HEK293 (cell line): ENCODE data around the gene RBM26.
A peak's percentile ranks its signal among the peaks of the same experiment; 100 is the strongest.

Experiments used
- MYNN ChIP-seq: fragments of 450-650 bp; formaldehyde crosslinking; IDR thresholded peaks from 2 replicates; pipeline ENCODE4 v1.5.1; 2016; ENCODE audit warnings: missing biosample characterization, missing genetic modification characterization, borderline replicate concordance
- OVOL3 ChIP-seq: fragments of 450-650 bp; formaldehyde crosslinking; IDR thresholded peaks from 2 replicates; pipeline ENCODE4 v1.5.1; 2016; ENCODE audit warnings: missing biosample characterization, missing genetic modification characterization
- SALL2 ChIP-seq: fragments of 450-650 bp; formaldehyde crosslinking; IDR thresholded peaks from 2 replicates; pipeline ENCODE4 v1.5.0; 2017; ENCODE audit warnings: missing biosample characterization, mild to moderate bottlenecking, missing genetic modification characterization, borderline replicate concordance
- SCRT1 ChIP-seq: fragments of 450-650 bp; formaldehyde crosslinking; IDR thresholded peaks from 2 replicates; pipeline ENCODE4 v1.5.1; 2016; ENCODE audit warnings: missing biosample characterization, missing genetic modification characterization, borderline replicate concordance
- SETDB1 ChIP-seq: IDR thresholded peaks from one replicate; pipeline ENCODE4 v1.6.1; 2017; ENCODE audit warnings: mild to moderate bottlenecking, low read length, moderate library complexity, mixed read lengths; ENCODE audit not compliant: insufficient read length
- SP3 ChIP-seq: fragments of 450-650 bp; formaldehyde crosslinking; IDR thresholded peaks from 2 replicates; pipeline ENCODE4 v1.5.1; 2016; ENCODE audit warnings: missing biosample characterization, missing genetic modification characterization
- YY1 ChIP-seq: fragments of 450-650 bp; formaldehyde crosslinking; IDR thresholded peaks from 2 replicates; pipeline ENCODE4 v1.5.1; 2018; ENCODE audit warnings: missing biosample characterization, missing genetic modification characterization
- YY2 ChIP-seq: fragments of 450-650 bp; formaldehyde crosslinking; IDR thresholded peaks from 2 replicates; pipeline ENCODE4 v1.5.1; 2016; ENCODE audit warnings: missing biosample characterization, missing genetic modification characterization
- ZBTB1 ChIP-seq: fragments of 450-650 bp; formaldehyde crosslinking; IDR thresholded peaks from 2 replicates; pipeline ENCODE4 v1.5.1; 2016; ENCODE audit warnings: missing biosample characterization, missing genetic modification characterization
- ZBTB20 ChIP-seq: fragments of 450-650 bp; formaldehyde crosslinking; IDR thresholded peaks from 2 replicates; pipeline ENCODE4 v1.5.1; 2016; ENCODE audit warnings: missing biosample characterization, missing genetic modification characterization
- ZNF211 ChIP-seq: fragments of 450-650 bp; formaldehyde crosslinking; IDR thresholded peaks from 2 replicates; pipeline ENCODE4 v1.5.1; 2016; ENCODE audit warnings: low read depth, missing biosample characterization, missing genetic modification characterization
- ZNF23 ChIP-seq: fragments of 450-650 bp; formaldehyde crosslinking; IDR thresholded peaks from 2 replicates; pipeline ENCODE4 v1.5.1; 2016; ENCODE audit warnings: missing biosample characterization, missing genetic modification characterization, borderline replicate concordance
- ZNF239 ChIP-seq: fragments of 450-650 bp; formaldehyde crosslinking; IDR thresholded peaks from 2 replicates; pipeline ENCODE4 v1.5.1; 2016; ENCODE audit warnings: missing biosample characterization, missing genetic modification characterization
- ZNF24 ChIP-seq: fragments of 450-650 bp; formaldehyde crosslinking; IDR thresholded peaks from 2 replicates; pipeline ENCODE4 v1.5.1; 2016; ENCODE audit warnings: missing biosample characterization, missing genetic modification characterization
- ZNF324 ChIP-seq: fragments of 450-650 bp; formaldehyde crosslinking; IDR thresholded peaks from 2 replicates; pipeline ENCODE4 v1.5.1; 2016; ENCODE audit warnings: missing biosample characterization, missing genetic modification characterization
- ZNF341 ChIP-seq: fragments of 450-650 bp; formaldehyde crosslinking; IDR thresholded peaks from 2 replicates; pipeline ENCODE4; 2016; ENCODE audit warnings: low read depth, missing biosample characterization, missing genetic modification characterization
- ZNF37A ChIP-seq: fragments of 450-650 bp; IDR thresholded peaks from 2 replicates; pipeline ENCODE4 v1.5.1; 2018; ENCODE audit warnings: missing biosample characterization, missing genetic modification characterization
- ZNF394 ChIP-seq: fragments of 450-650 bp; formaldehyde crosslinking; IDR thresholded peaks from 2 replicates; pipeline ENCODE4 v1.5.1; 2016; ENCODE audit warnings: missing biosample characterization, missing genetic modification characterization, mild to moderate bottlenecking, moderate library complexity, borderline replicate concordance
- ZNF416 ChIP-seq: fragments of 450-650 bp; formaldehyde crosslinking; IDR thresholded peaks from 2 replicates; pipeline ENCODE4 v1.5.1; 2016; ENCODE audit warnings: missing biosample characterization, missing genetic modification characterization
- ZNF510 ChIP-seq: fragments of 450-650 bp; formaldehyde crosslinking; IDR thresholded peaks from 2 replicates; pipeline ENCODE4 v1.5.1; 2018; ENCODE audit warnings: mild to moderate bottlenecking, missing genetic modification characterization, missing biosample characterization; ENCODE audit not compliant: insufficient replicate concordance
- ZNF549 ChIP-seq: fragments of 450-650 bp; IDR thresholded peaks from 2 replicates; pipeline ENCODE4 v1.5.1; 2018; ENCODE audit warnings: missing biosample characterization, missing genetic modification characterization, mild to moderate bottlenecking, inconsistent platforms, moderate library complexity
- ZNF558 ChIP-seq: fragments of 450-650 bp; formaldehyde crosslinking; IDR thresholded peaks from 2 replicates; pipeline ENCODE4 v1.5.1; 2016; ENCODE audit warnings: missing biosample characterization, missing genetic modification characterization
- ZNF560 ChIP-seq: fragments of 450-650 bp; formaldehyde crosslinking; IDR thresholded peaks from 2 replicates; pipeline ENCODE4 v1.5.1; 2017; ENCODE audit warnings: missing biosample characterization, missing genetic modification characterization, borderline replicate concordance
- ZNF561 ChIP-seq: fragments of 450-650 bp; IDR thresholded peaks from 2 replicates; pipeline ENCODE4 v1.5.1; 2018; ENCODE audit warnings: missing biosample characterization, missing genetic modification characterization, borderline replicate concordance
- ZNF596 ChIP-seq: fragments of 450-650 bp; IDR thresholded peaks from 2 replicates; pipeline ENCODE4 v1.5.0; 2018; ENCODE audit warnings: missing biosample characterization, mild to moderate bottlenecking, missing genetic modification characterization, moderate library complexity
- ZNF664 ChIP-seq: fragments of 450-650 bp; formaldehyde crosslinking; IDR thresholded peaks from 2 replicates; pipeline ENCODE4 v1.5.1; 2016; ENCODE audit warnings: missing biosample characterization, missing genetic modification characterization
- ZNF670 ChIP-seq: fragments of 450-650 bp; formaldehyde crosslinking; IDR thresholded peaks from 2 replicates; pipeline ENCODE4 v1.5.1; 2016; ENCODE audit warnings: missing biosample characterization, missing genetic modification characterization, low read depth
- ZNF76 ChIP-seq: fragments of 450-650 bp; formaldehyde crosslinking; IDR thresholded peaks from 2 replicates; pipeline ENCODE4; 2016; ENCODE audit warnings: low read depth, missing biosample characterization, missing genetic modification characterization, borderline replicate concordance
- ZNF837 ChIP-seq: fragments of 450-650 bp; formaldehyde crosslinking; IDR thresholded peaks from 2 replicates; pipeline ENCODE4 v1.5.1; 2016; ENCODE audit warnings: missing biosample characterization, missing genetic modification characterization
- TF ChIP-seq, protein P1 (sequence below): fragments of 450-650 bp; formaldehyde crosslinking; IDR thresholded peaks from 2 replicates; pipeline ENCODE4 v1.5.1; 2016; ENCODE audit warnings: missing biosample characterization, missing genetic modification characterization
- TF ChIP-seq, protein P2 (sequence below): sonication (generic); formaldehyde crosslinking; IDR thresholded peaks from 2 replicates; pipeline ENCODE4 v1.8.1; 2022; ENCODE audit warnings: mild to moderate bottlenecking, moderate library complexity, missing genetic modification reagents
- TF ChIP-seq, protein P3 (sequence below): fragments of 450-650 bp; formaldehyde crosslinking; IDR thresholded peaks from 2 replicates; pipeline ENCODE4 v1.5.1; 2016; ENCODE audit warnings: missing biosample characterization, missing genetic modification characterization
- TF ChIP-seq, protein P4 (sequence below): fragments of 450-650 bp; formaldehyde crosslinking; IDR thresholded peaks from 2 replicates; pipeline ENCODE4; 2016; ENCODE audit warnings: missing biosample characterization, missing genetic modification characterization
- TF ChIP-seq, protein P5 (sequence below): fragments of 450-650 bp; formaldehyde crosslinking; IDR thresholded peaks from 2 replicates; pipeline ENCODE4 v1.5.1; 2016; ENCODE audit warnings: missing biosample characterization, missing genetic modification characterization

The RBM26 gene

DNA sequence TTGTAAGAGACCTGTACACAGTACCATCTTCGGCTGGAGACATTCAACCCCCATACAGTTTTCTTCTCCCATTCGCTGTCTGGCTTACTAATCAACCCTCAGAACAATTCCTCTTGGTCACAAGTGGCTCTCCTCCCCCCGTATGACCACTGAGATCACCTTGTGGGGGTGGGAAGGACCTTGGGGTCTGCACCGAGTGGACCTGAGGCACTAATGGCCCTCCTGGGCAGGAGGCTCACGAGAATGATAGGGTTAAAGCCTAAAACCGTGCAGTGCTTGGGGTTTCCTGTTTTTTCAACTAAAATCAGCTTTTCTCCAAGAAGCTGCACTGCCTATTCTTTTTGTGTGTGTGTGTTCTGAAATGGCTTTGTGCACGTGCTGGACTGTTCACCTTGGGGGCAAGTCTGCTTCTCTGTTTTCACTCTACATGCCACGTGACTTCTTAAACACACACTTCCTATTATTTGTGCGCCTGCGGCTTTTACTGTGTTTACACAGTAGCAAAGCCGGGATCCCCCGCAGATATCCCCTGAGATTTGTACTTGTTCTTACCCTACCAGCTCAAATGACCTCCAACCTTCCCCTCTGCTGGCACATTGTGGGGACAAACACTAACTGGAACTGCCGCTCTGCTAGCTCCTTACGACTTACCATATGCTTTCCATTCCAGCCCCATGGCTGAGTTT lies 12.3 kb downstream of the RBM26 start (continued):
- TF ChIP-seq, protein P1, sequence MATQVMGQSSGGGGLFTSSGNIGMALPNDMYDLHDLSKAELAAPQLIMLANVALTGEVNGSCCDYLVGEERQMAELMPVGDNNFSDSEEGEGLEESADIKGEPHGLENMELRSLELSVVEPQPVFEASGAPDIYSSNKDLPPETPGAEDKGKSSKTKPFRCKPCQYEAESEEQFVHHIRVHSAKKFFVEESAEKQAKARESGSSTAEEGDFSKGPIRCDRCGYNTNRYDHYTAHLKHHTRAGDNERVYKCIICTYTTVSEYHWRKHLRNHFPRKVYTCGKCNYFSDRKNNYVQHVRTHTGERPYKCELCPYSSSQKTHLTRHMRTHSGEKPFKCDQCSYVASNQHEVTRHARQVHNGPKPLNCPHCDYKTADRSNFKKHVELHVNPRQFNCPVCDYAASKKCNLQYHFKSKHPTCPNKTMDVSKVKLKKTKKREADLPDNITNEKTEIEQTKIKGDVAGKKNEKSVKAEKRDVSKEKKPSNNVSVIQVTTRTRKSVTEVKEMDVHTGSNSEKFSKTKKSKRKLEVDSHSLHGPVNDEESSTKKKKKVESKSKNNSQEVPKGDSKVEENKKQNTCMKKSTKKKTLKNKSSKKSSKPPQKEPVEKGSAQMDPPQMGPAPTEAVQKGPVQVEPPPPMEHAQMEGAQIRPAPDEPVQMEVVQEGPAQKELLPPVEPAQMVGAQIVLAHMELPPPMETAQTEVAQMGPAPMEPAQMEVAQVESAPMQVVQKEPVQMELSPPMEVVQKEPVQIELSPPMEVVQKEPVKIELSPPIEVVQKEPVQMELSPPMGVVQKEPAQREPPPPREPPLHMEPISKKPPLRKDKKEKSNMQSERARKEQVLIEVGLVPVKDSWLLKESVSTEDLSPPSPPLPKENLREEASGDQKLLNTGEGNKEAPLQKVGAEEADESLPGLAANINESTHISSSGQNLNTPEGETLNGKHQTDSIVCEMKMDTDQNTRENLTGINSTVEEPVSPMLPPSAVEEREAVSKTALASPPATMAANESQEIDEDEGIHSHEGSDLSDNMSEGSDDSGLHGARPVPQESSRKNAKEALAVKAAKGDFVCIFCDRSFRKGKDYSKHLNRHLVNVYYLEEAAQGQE = no peak
- TF ChIP-seq ZBTB1 = no peak
- TF ChIP-seq ZNF341 (tag by site-specific recombination) = peak; percentile 93
- no peak for TF ChIP-seq ZBTB20
- no peak for TF ChIP-seq ZNF670 (tag by site-specific recombination)
- TF ChIP-seq ZNF510 (tag by site-specific recombination) = no peak
- TF ChIP-seq ZNF23 (tag by site-specific recombination) = no peak
- TF ChIP-seq SCRT1 (tag by site-specific recombination) = no peak
- no peak for TF ChIP-seq SALL2 (tag by site-specific recombination)
- no peak; the same call in 1 of the 2 replicates for TF ChIP-seq ZNF76 (tag by site-specific recombination)
- TF ChIP-seq, protein P2, sequence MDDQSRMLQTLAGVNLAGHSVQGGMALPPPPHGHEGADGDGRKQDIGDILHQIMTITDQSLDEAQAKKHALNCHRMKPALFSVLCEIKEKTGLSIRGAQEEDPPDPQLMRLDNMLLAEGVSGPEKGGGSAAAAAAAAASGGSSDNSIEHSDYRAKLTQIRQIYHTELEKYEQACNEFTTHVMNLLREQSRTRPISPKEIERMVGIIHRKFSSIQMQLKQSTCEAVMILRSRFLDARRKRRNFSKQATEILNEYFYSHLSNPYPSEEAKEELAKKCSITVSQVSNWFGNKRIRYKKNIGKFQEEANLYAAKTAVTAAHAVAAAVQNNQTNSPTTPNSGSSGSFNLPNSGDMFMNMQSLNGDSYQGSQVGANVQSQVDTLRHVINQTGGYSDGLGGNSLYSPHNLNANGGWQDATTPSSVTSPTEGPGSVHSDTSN (CRISPR knock-in tag) = no peak
- TF ChIP-seq, protein P3, sequence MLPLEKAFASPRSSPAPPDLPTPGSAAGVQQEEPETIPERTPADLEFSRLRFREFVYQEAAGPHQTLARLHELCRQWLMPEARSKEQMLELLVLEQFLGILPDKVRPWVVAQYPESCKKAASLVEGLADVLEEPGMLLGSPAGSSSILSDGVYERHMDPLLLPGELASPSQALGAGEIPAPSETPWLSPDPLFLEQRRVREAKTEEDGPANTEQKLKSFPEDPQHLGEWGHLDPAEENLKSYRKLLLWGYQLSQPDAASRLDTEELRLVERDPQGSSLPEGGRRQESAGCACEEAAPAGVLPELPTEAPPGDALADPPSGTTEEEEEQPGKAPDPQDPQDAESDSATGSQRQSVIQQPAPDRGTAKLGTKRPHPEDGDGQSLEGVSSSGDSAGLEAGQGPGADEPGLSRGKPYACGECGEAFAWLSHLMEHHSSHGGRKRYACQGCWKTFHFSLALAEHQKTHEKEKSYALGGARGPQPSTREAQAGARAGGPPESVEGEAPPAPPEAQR = no peak
- TF ChIP-seq MYNN (tag by site-specific recombination) = no peak; the same call in 1 of the 2 replicates
- TF ChIP-seq ZNF560 (tag by site-specific recombination) = no peak
- TF ChIP-seq ZNF324 (tag by site-specific recombination) = peak; percentile 56; the same call in 1 of the 2 replicates
- TF ChIP-seq SP3 (tag by site-specific recombination) = no peak
- no peak for TF ChIP-seq ZNF664 (tag by site-specific recombination)
- peak; percentile 63 for TF ChIP-seq SETDB1
- peak; percentile 49; the same call in 1 of the 2 replicates for TF ChIP-seq ZNF394 (tag by site-specific recombination)
- 0 out of 2 replicates have a peak, but pooled peaks have one; percentile 74 for TF ChIP-seq OVOL3
- no peak for TF ChIP-seq YY2
- 0 out of 2 replicates have a peak, but pooled peaks have one; percentile 53 for TF ChIP-seq ZNF596 (tag by site-specific recombination)
- TF ChIP-seq ZNF211 (tag by site-specific recombination) = no peak
- TF ChIP-seq ZNF561 = peak; percentile 75; the same call in 1 of the 2 replicates
- TF ChIP-seq, protein P4, sequence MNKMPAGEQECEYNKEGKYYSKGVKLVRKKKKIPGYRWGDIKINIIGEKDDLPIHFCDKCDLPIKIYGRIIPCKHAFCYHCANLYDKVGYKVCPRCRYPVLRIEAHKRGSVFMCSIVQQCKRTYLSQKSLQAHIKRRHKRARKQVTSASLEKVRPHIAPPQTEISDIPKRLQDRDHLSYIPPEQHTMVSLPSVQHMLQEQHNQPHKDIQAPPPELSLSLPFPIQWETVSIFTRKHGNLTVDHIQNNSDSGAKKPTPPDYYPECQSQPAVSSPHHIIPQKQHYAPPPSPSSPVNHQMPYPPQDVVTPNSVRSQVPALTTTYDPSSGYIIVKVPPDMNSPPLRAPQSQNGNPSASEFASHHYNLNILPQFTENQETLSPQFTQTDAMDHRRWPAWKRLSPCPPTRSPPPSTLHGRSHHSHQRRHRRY (tag by site-specific recombination) = no peak
- TF ChIP-seq, protein P5, sequence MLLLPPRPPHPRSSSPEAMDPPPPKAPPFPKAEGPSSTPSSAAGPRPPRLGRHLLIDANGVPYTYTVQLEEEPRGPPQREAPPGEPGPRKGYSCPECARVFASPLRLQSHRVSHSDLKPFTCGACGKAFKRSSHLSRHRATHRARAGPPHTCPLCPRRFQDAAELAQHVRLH = peak; percentile 92
- no peak for TF ChIP-seq ZNF416
- peak; percentile 87; the same call in 1 of the 2 replicates for TF ChIP-seq ZNF24
- TF ChIP-seq ZNF558 (tag by site-specific recombination) = peak; percentile 49; the same call in 1 of the 2 replicates
- no peak; the same call in 1 of the 2 replicates for TF ChIP-seq ZNF239 (tag by site-specific recombination)
- TF ChIP-seq YY1 = no peak
- no peak for TF ChIP-seq ZNF837 (tag by site-specific recombination)
- no peak for TF ChIP-seq ZNF549 (tag by site-specific recombination)
- TF ChIP-seq ZNF37A (tag by site-specific recombination) = no peak
